HG03575 (cell line): ENCODE data around the gene ADAP1.
"Not testable (repeated sequence)": the region's sequence is repeated elsewhere in the genome, so short reads cannot be mapped to it uniquely, and the experiment has no call there.

Experiments used
- ATAC-seq: cut with Tn5 transposase; IDR thresholded peaks from one replicate; pipeline ENCODE4 v1.9.1; 2021; ENCODE audit not compliant: unreplicated experiment, insufficient number of reproducible peaks, low FRiP score; ENCODE audit errors: extremely low read depth

ADAP1 gene

GRCh38 chr7:962401-963081 lies 8.1 kb upstream of the ADAP1 start:
- no peak for ATAC-seq

DNA sequence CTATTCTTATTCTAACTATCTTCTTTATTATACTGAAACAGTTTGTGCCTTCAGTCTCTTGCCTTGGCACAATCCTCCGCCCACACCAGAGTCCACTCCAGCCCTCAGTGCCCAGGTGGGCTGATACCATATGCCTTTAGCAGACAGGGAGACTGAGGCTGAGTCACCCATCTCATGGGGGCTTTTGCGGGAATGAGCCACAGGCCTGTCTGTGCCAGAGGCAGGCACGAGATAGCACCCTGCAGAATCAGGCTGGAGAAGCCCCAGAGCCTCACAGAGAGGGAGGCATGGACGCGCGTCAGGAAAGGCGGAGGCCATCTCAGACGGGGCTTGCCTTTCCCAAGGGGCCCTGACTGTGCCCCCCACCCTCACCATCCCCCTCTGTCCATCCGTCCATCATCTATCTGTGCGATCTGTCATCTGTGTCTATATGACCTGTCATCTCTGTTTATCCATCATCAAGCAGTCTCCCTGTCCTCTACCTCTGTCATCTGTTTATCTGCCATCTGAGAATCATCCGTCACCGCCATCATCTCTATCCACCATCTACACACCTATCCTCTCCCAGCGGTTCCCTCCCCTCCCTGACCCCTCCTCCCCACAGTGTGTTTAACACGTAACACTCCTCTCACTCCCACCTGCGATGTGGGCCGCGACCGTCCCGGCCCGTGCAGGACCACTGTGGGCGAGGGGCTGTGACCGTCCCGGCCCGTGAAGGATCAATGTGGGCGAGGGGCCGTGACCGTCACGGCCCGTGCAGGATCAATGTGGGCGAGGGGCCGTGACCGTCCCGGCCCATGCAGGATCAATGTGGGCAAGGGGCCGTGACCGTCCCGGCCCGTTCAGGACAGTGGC lies 7.3 kb upstream of the ADAP1 start:
- no peak for ATAC-seq

- not testable (repeated sequence) for ATAC-seq
Observed at GRCh38 chr7:960972-961371, 6.5 kb upstream of the ADAP1 start.

GRCh38 chr7:960269-960871 lies 5.9 kb upstream of the ADAP1 start:
- ATAC-seq, result no peak

DNA sequence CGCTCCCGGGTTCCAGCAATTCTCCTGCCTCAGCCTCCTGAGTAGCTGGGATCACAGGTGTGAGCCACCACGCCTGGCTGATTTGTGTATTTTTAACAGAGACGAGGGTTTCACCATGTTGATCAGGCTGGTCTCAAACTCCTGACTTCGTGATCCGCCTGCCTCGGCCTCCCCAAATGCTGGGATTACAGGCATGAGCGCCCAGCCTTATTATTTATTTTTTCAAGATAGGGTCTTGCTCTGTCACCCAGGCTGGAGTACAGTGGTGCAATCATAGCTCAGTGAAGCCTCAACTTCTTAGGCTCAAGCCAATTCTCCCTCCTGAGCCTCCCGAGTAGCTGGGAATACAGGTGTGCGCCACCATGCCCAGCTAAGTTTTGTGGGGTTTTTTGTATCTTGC lies 5.3 kb upstream of the ADAP1 start:
- not testable (repeated sequence) for ATAC-seq

DNA sequence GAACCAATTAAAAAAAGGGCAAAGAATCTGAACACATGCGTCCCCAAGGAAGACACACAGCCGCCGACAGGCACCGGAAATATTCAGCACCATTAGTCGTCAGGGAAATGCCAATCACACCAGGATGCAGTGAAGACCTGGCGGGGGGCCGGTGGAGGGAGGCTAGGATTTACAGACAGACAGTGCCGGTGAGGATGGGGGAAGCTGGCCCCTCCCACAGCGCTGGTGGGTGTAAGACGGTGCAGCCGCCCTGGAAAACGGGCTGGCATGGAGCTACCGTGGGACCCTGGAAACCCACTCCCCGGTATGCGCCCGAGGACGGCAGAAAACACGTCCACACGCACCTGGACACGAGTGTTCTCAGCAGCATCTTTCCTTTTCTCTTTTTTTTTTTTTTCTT lies 4.8 kb upstream of the ADAP1 start:
- ATAC-seq, result no peak

- ATAC-seq, result no peak
Observed at GRCh38 chr7:958221-959200, 4.0 kb upstream of the ADAP1 start.

DNA sequence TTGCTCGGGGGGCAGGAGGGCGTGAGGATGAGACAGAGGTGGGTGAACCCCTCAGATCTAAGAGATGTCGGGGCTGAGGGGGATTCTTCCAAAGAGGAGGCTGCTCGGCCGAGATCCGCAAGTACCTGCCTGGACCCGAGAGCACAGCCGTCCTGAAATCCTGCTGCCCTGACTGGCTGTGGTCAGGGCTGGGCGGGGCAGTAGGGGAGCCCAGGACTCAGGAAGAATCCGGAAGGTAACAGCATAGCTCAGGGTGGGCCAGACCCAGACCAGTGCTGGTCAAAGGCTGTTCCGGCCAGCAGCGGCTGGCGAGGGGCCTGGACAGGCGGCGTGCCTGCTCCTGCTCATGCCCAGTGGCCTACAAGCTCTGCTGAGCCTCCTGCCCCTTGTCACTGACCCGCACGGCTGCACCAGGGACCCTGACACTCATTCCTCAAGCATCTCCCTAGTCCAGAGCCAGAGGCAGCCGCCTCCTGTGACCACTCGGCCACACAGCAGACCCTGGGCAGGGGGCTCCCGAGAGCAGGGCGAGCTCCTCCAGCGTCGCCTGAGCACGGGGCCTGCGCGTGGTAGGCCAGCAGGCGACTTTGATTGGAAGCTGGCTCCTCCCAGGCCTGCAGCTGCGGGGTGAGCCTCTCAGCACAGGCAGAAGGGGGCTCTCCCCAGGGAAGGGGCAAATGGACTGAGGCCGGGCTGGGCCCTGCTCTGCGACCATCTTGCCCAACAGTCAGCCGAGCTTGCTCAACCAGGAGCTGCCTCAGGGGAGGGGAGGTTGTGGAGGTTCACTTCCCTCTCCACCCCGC lies 3.1 kb upstream of the ADAP1 start:
- ATAC-seq, result no peak

DNA sequence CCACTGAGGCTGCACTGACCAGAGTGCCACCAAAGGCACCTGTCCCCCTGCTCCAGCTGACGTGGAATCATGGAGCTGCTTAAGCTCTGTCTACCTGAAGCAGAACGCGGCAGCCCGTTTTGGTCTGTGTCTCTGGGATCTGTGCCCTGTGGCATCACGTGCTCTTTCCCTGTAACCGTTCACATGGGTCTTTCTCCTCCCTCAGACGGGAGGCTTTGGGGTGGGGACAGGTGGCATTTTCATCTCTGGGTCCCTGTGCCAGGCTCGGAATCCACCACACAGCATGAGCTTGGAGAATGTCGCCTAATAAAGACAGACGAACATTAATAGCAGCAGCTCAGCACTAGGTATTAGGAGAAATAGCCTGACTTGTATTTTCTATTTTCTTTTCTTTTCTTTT lies 1.6 kb upstream of the ADAP1 start:
- ATAC-seq, result no peak

- no peak for ATAC-seq
Observed at GRCh38 chr7:953547-954327, 743 bp downstream of the ADAP1 start.

DNA sequence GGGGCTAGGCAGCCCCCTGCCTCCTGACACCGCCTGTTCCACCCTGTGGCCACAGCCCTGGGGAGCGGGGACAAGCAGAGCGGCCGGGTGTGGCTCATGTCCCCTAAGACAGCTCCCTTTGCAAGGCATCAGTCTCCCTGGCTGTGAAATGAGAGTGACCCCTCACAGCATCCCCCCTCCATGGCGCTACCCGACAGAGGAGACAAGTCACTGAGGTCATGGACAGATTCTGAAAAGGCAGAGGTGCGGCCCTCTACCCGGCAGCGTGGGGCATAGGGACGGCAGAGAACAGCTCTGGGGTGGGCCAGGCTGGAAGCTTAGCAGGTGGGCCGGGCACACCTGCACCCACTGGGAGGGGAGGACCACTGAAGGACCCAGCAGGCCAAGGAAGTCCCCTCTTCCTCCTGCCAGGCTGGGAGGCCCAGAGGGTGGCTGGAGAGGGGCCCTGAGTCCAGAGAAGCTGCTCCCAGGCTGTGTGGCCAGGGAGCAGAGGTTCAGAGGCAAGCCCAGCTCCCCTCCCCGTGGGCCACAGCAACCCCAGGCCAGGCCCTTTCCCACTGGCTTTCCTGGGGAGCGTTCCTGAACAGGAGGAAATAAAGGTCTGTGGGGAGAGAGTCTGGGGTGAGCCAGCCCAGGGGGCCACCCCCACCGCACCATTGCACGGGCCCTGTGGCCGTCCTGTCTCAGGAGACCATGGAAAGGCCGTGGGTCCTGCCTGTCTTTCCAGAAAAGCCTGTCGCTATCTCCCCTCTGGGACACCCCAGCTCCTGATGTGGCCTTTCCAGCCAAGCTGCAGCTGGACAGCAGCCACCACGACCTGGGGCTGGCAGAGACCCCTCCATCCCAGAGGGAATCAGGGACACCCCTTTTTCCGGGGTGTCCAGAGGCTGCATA lies 1.7 kb downstream of the ADAP1 start:
- ATAC-seq, result no peak

DNA sequence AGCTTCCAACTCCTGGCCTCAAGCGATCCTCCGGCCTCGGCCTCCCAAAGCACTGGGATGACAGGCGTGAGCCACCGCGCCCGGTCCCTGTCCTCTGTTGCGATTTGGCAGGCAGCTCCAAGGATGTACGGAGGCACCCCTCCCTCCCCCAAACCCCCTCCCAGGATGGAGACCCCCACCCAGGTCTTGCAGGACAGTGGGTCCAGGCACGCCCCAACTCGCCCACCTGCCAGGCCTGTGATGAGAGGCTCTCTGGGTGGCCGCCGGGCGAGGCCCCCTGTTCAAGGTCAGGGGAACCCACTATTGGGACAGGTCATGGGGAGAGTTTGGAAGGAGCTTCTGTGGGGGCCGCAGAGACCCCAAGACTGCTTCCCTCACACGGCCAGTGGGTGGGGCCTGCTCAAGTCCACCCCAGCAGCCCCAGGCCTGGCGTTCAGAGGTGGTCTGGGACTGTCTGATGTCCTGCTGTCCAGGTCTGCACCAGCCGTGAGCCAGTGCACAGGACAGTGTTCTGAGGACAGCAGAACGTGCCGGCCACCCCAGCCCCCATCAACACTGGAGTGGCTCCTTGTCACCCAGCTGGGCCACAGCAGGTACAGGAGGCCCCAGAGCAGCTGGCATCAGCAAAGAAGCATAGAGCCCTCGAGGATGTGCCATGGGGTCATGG lies 2.5 kb downstream of the ADAP1 start:
- no peak for ATAC-seq

DNA sequence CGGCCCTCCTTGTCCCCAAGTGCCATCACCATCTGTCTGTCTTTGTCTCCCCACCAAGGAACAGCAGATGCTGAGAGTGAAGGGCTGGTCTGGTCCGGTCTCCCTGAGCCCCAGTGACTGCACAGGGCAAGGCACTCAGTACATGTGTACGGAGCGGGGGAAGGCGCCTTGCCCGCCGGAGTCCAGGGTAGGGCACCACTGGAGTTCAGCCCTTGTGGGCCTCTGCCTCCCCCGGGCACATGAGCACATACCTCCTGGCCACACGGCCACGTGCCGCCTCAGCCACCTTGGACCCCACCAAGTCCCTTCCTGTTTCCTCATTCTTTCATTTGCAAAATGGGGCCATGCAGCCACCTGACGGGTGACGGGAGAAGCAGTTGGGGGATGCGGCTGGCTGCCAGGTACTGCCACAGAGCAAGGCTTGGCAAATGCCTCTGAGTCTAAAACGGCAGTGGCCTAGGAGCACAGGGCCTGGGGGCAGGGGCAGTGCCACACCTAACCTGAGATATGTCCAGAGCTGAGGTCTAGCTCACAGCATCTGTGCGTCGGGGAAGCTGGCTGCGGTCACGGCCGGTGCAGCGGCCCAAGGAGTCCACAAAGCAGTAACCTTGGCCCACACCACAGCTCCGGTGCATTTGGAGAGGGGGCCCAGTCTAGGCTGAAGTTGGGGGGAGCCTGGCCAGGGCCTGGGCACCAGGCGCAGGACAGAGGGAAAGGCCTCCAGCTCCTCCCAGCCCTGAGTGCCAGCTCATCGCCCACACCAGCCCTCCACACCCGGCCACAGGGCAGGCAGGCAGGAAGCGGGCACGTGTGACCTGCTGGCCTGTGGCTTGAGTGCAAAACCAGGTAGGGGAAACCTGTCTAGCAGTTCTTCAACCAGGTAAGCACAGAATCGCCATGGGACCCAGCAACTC lies 5.2 kb downstream of the ADAP1 start:
- ATAC-seq, result no peak

DNA sequence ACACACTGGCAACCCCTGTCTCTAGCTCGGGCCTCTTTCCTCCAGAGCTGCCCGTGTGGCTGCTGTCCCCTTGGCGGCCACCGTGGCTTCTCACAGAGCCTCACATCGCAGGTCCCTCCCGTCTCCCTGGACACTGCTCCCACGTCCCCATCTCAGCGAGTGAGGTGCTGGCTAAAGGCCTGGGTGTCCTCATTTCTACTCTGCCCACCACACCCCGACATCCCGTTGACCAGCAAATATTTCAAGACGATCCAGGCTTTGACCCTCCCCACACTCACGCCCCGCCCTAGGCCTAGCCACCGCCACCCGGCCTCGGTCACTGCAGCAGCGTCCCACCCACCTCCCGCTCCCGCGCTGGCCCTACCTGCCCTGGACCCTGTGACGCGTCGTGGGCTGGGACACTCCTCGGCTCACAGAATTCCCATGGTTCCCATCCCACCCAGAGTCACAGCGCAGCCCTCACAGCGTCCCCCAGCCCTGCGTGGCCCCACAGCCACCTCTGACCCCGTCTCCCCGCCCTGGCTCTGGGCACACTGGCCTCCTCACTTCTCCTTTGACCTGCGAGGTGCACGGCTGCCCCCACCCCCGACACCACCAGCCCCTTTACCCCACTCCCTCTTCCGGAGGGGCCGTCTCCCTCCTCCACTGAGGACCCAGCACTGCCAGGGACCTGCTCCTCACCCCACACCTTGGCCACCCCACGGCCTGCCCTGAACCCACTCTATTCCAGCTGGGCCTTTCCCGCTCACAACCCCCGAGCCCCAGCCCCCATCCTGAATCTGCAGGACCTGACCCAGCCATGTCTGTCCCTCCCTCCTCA lies 6.9 kb downstream of the ADAP1 start:
- ATAC-seq, result no peak
